Measurements from ENCODE around the gene ZNF407.

DNA sequence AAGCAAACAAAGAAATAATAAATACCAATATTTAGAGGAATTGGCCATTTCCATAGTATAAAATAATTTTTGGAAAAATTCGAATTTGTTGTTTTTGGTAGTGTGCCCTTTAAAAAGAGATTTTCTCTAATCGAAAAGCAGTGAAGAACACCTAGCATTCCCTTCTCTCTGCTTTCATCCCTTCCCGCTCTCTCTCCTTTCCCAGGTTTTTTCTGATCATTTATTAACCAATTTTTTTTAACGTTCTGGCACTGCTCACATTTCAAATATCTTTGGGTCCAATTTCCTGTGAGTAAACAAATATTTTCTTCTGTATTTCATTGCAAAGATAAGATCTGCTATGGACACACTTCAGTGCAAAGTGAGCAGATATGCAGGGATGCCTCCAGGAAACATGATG lies 101.2 kb downstream of the ZNF407 start:
- TF ChIP-seq POLR2A (IDR thresholded peaks at IDR 0.05) = no peak
- TF ChIP-seq, protein P1, sequence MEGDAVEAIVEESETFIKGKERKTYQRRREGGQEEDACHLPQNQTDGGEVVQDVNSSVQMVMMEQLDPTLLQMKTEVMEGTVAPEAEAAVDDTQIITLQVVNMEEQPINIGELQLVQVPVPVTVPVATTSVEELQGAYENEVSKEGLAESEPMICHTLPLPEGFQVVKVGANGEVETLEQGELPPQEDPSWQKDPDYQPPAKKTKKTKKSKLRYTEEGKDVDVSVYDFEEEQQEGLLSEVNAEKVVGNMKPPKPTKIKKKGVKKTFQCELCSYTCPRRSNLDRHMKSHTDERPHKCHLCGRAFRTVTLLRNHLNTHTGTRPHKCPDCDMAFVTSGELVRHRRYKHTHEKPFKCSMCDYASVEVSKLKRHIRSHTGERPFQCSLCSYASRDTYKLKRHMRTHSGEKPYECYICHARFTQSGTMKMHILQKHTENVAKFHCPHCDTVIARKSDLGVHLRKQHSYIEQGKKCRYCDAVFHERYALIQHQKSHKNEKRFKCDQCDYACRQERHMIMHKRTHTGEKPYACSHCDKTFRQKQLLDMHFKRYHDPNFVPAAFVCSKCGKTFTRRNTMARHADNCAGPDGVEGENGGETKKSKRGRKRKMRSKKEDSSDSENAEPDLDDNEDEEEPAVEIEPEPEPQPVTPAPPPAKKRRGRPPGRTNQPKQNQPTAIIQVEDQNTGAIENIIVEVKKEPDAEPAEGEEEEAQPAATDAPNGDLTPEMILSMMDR (IDR thresholded peaks at IDR 0.05) = no peak

Data from heart left ventricle (tissue), 13 donors.